OCI-LY3 (cell line): ENCODE measurements around the gene LRFN2.

Experiments used
- EZH2phosphoT487 ChIP-seq: fragments of 200-600 bp; shearing (Covaris generic); IDR thresholded peaks from 2 replicates; pipeline ENCODE4 v1.6.1; 2018; ENCODE audit warnings: antibody characterized with exemption, mixed run types, low read depth
- TF ChIP-seq, protein P1 (sequence below): fragments of 200-600, 300-600 bp; sonication (generic); IDR thresholded peaks from 2 replicates; pipeline ENCODE4 v1.5.1; 2014; ENCODE audit warnings: antibody characterized with exemption, low read length, low read depth

GRCh38 chr6:40499215-40499614 lies 87.9 kb downstream of the LRFN2 start:
- TF ChIP-seq, protein P1, sequence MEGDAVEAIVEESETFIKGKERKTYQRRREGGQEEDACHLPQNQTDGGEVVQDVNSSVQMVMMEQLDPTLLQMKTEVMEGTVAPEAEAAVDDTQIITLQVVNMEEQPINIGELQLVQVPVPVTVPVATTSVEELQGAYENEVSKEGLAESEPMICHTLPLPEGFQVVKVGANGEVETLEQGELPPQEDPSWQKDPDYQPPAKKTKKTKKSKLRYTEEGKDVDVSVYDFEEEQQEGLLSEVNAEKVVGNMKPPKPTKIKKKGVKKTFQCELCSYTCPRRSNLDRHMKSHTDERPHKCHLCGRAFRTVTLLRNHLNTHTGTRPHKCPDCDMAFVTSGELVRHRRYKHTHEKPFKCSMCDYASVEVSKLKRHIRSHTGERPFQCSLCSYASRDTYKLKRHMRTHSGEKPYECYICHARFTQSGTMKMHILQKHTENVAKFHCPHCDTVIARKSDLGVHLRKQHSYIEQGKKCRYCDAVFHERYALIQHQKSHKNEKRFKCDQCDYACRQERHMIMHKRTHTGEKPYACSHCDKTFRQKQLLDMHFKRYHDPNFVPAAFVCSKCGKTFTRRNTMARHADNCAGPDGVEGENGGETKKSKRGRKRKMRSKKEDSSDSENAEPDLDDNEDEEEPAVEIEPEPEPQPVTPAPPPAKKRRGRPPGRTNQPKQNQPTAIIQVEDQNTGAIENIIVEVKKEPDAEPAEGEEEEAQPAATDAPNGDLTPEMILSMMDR: no peak
- TF ChIP-seq EZH2phosphoT487: no peak
